GM12801 (cell line): ENCODE data around the gene HOXA7.

ENCODE experiments used
- TF ChIP-seq, protein P1 (sequence below): IDR thresholded peaks from one replicate; pipeline ENCODE4 v1.5.1; 2011; ENCODE audit warnings: control low read depth; ENCODE audit not compliant: insufficient read length; ENCODE audit errors: extremely low read depth

Gene HOXA7

GRCh38 chr7:27154901-27155815 is 1.3 kb downstream of the HOXA7 start:
- TF ChIP-seq, protein P1, sequence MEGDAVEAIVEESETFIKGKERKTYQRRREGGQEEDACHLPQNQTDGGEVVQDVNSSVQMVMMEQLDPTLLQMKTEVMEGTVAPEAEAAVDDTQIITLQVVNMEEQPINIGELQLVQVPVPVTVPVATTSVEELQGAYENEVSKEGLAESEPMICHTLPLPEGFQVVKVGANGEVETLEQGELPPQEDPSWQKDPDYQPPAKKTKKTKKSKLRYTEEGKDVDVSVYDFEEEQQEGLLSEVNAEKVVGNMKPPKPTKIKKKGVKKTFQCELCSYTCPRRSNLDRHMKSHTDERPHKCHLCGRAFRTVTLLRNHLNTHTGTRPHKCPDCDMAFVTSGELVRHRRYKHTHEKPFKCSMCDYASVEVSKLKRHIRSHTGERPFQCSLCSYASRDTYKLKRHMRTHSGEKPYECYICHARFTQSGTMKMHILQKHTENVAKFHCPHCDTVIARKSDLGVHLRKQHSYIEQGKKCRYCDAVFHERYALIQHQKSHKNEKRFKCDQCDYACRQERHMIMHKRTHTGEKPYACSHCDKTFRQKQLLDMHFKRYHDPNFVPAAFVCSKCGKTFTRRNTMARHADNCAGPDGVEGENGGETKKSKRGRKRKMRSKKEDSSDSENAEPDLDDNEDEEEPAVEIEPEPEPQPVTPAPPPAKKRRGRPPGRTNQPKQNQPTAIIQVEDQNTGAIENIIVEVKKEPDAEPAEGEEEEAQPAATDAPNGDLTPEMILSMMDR, result no peak

DNA sequence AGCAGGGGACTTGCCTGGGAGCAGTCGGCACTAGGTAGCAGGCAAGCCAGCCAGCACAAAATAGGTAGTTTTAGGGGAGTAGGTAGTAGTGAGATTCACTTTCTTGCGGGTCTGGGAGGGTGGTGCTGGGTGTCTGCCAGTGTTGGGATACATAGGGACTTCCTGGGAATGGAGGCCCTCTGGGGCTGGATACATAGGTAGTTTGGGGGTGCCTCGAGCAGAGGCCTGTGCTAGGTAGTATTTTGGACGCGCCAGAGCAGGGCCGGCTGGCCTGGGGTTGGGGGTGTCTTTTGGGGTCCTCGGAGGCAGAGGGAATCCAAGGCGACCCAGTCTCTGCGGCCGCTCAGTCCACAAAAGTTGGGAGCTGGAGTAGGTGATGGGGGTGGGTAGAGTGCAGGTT is 2.1 kb downstream of the HOXA7 start:
- TF ChIP-seq, protein P1, result no peak

DNA sequence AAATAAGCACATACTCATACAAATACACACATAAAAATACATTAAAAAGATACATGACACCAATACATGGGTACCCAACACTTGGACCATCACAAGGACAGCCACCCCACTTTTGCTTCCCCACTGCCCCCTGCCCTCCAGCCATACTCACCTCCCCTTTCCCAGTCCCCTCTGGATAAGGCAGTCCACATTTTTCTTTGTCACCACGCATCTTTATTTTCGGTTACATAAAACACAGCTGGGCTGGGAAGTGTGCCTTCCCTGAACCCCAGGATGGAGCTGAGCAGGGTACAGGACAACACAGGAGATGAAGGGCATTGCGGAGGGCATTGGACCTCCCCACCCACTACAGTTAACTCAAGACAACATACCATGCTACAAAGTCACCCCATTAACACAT is 2.9 kb downstream of the HOXA7 start:
- TF ChIP-seq, protein P1, result no peak

DNA sequence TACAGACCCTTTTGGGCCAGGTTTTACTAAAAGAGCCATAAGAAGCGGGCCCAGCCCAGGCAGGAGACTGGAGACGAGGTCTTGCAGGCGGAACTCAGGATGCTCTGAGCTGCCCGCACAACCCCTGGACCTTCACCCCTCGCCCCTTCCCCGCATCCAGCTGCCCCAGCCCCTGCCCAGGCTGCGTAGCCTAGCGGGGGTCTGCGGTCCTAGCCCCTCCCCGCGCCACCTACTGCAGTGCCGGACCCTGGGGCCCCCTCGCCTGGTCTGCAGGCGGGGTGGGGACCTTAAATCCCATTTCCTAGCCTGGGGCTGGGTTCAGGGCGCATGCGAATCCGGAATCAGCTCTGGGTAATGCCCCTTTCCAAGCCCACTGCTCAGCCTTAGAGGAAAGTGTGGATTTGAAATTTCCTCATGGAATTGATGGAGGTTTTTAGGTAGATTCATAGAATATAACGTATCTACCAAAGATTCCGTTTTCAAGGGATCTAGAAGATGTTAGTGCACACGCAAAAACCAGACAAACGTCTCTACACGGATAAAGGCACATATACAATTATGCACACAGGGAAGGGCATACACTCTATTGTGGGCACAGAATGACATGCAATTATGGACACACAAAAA is 3.5 kb downstream of the HOXA7 start:
- TF ChIP-seq, protein P1, result no peak

- TF ChIP-seq, protein P1, result no peak
Observed at GRCh38 chr7:27151931-27152815, 4.3 kb downstream of the HOXA7 start, which contains the start of gene HOXA3. Gene HOXA3 (minus strand): TSS chr7:27152583. CDS start chr7:27110640, 41,943 bp downstream.

- TF ChIP-seq, protein P1, result no peak
Observed at GRCh38 chr7:27151341-27151930, 5.0 kb downstream of the HOXA7 start.
